Right cardiac atrium (tissue), 5 donors: ENCODE measurements around the gene DISP2. TPM values are rescaled to one million over a fixed set of nuclear protein-coding genes. Genes with fewer than 3 reads are reported as not detected.

Source experiments
- ATAC-seq, 2 donors: fragments of 200-7000 bp; cut with Tn5 transposase; one replicate each; pipeline versions ENCODE4 v1.8.0 to v1.9.1; 2020; ENCODE audit warnings: moderate library complexity in 2 of 2, mild to moderate bottlenecking in 1 of 2
- DNase-seq, 3 donors: peaks; one replicate each; pipeline ENCODE4 v3.0.0-alpha.2; 2020
- H3K27ac ChIP-seq: one replicate; pipeline ENCODE4 v1.5.1; 2013; ENCODE audit warnings: mild to moderate bottlenecking, low read length, control low read depth, moderate library complexity
- H3K27me3 ChIP-seq: one replicate; pipeline ENCODE4 v1.6.1; 2013; ENCODE audit not compliant: control insufficient read depth, insufficient read depth
- H3K4me1 ChIP-seq: one replicate; pipeline ENCODE4 v1.6.1; 2013; ENCODE audit warnings: low read length; ENCODE audit not compliant: control insufficient read depth, insufficient read depth
- H3K4me3 ChIP-seq: one replicate; pipeline ENCODE4 v1.5.1; 2013; ENCODE audit warnings: low read length, control low read depth
- H3K9me3 ChIP-seq: one replicate; pipeline ENCODE4 v1.6.1; 2013; ENCODE audit warnings: low read length; ENCODE audit not compliant: control insufficient read depth
- WGBS: extraction: QIAGEN DNeasy Blood & Tissue Kit; methylation state at CpG from one replicate; pipeline ENCODE4 v1.1.7; 2013; 5-methylcytosine and 5-hydroxymethylcytosine counted together
- intact Hi-C, 4 donors: fragments of 100-400 bp; cut with DNase I; formaldehyde crosslinking; loops; one replicate each; pipeline versions ENCODE4 v1.11.0 to v1.14.0; 2022 to 2023
- polyA plus RNA-seq: library from polyadenylated mRNA; stranded (reverse); fragments of 200-250 nt; gene quantifications from one replicate; pipeline ENCODE4 v1.2.3, GENCODE V29; 2013
- total RNA-seq, 4 donors: library from RNA; stranded (reverse); fragmentation: NEBNext Ultra II Directional; extraction: Animal tissue kit (Norgen Biotek cat#: 25700); gene quantifications; one replicate each; pipeline ENCODE4 v1.2.1, GENCODE V29; 2021
- donor health status: healthy with polysubstance abuse.
- donor health status: DM: no; HTN: yes; CAD: no.
- donor health status: DM: no; HTN: no; CAD: no.
- donor health status: DM: no; HTN: yes; CAD: no; lungs with severe emphysema.
- donor health status: DM: yes; HTN: yes; CAD: no.

The DISP2 gene
- total and polyA plus RNA-seq, 5 donors, result 0.85 to 4.6 (median 1.0) TPM

DNA sequence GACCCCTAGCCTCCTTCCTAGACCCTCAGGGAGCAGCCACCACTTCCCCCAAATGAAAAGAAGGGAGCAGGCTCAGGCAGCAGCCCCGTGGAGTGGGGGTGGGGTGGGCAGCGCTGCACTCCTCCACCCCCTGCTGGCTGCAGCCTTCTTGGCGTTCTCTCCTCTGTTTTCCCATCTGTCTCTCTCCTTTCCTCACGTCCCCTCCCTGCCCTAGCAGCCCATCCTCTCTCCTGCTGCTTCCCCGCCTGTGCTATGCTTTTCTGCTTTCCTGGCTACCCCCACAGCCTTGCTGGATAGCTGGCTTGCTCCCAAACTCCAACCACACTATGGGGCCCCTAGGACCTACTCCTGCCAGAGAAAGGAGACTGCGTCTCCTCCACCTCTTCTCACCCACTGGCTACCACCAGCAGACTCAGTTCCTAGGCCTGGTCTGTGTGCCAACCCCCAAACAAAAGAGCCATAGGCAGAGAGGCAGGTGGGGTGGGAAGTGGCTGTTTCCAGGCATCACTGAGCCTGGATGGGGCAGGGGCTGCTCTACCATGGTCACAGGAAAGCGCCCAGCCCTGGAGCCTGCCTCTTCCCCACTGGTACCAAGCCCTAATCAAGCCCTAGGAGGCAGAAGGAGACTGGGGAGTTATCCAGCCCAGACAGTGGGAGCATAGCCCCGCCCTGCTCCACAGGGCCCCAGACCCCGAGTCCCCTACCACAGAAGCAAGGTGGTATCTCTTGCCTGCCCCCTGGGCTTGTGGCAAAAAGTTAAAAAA is 3.4 kb upstream of the DISP2 start:
- no peaks in the 10 kb centered on the region for H3K27me3 ChIP-seq
- ATAC-seq (peak in 1 of 2 donors; percentile 10), DNase-seq (peak in 1 of 3 donors; percentile 65)
- intact Hi-C loops, result loop anchor here in 1 of 4 donors (5.0 kb wide), 1 partner anchor 32 kb away; the partner anchor contains the start of gene INAFM2
- H3K27ac ChIP-seq, result no peak overlapping the region
- H3K9me3 ChIP-seq, result no peaks in the 10 kb centered on the region
- no peak overlapping the region for H3K4me3 ChIP-seq
- 40% methylated on average over 9 of the region's 9 CpGs for WGBS
- no peaks in the 10 kb centered on the region for H3K4me1 ChIP-seq

DNA sequence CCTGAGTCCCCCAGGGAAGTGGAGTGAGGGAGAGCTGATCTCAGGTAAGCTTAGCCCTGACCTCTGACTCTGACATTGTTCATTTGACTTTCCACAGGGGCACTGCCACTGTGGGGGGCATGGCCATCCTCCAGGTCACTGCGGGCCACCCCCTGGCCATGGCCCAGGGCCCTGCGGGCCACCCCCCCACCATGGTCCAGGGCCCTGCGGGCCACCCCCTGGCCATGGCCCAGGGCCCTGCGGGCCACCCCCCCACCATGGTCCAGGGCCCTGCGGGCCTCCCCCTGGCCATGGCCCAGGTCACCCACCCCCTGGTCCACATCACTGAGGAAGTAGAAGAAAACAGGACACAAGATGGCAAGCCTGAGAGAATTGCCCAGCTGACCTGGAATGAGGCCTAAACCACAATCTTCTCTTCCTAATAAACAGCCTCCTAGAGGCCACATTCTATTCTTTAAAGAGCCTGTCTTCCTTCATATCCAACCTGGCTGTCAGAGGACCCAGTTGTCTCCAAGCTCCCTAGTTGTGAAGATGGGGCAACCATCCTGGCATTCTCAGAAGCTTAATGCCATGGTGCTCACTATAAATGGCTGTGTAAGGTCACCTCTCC is 1.9 kb upstream of the DISP2 start:
- WGBS, result 91% methylated on average over 5 of the region's 5 CpGs
- intact Hi-C loops, result loop anchor here in 1 of 4 donors (5.0 kb wide), 1 partner anchor 34 kb away; the partner anchor contains the start of gene INAFM2
- no peak for DNase-seq

DNA sequence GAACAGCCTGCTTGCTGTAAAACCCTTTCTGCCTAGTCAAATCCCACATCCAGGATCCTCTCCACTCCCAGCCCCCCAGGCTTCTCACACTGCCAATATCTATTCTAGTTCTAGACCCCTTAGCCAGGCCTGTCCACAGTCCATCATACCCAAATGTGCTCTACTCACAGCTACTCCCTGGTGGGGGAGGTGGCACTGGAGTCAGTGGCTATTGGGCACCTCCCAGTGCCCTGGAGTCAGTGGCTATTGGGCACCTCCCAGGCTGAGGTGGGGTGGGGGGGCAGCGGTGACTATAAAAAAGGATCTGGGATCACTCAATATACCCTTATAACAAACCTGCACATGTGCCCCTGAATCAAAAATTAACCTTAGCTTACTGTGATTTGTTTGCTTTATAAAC is 773 bp upstream of the DISP2 start:
- ATAC-seq (no peak), DNase-seq (no peak)
- Histone ChIP-seq H3K27me3 (no peaks in the 10 kb centered on the region), H3K27ac (no peak overlapping the region), H3K4me1 (no peaks in the 10 kb centered on the region), H3K4me3 (no peak overlapping the region), H3K9me3 (no peaks in the 10 kb centered on the region)
- intact Hi-C loops, result loop anchor here in 1 of 4 donors (5.0 kb wide), 1 partner anchor 35 kb away; the partner anchor contains the start of gene INAFM2
- 90% methylated on average over 1 of the region's 1 CpG for WGBS

More for the DNA sequence above, 1.9 kb upstream of the DISP2 start:
- Histone ChIP-seq H3K4me1 (no peaks in the 10 kb centered on the region), H3K27me3 (no peaks in the 10 kb centered on the region), H3K9me3 (no peaks in the 10 kb centered on the region), H3K27ac (no peak overlapping the region), H3K4me3 (no peak overlapping the region)
- no peak for ATAC-seq

DNA sequence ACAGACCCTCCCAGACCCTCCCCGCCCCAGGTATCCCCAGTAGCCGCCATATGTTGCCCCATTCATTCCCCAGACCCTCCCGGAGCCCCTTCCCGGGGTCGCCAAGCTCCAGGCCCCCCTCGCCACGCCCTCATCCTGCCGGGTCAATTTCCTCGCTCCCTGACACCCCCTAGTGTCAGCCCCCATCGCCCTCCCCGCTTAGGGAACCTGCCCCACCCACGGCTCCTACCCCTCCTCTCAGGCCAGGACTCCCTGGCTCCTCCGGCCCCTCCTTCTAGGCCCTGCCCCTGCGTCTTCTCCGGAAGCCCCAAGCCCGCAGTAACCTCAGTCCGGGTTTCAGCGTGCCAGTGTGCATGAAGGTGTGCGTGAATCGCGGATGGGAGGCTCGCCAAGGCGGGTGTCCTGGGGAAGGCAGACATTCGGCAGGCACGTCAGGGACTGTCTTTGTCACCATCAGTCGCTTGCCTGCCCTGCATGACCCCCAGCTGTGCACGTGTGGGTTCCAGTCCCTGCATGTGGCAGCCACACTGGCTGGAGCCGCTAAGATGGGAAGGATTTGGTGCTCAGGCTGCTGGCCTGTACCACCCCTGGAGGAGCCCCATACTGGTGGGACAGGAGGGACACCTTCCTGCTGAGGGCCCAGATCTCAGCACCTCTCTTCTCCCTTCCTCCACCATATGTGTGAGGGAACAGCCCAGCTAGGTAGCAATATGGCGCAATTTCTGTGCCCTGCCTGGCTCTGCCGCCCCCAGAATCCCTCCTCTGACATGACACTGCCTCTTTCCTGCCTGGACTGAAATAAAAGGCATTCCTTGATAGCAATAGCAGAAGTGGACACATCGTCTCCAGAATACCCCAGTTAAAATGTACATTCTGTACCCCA is 693 bp downstream of the DISP2 start:
- Histone ChIP-seq H3K4me1 (no peaks in the 10 kb centered on the region), H3K4me3 (peak overlapping the region; percentile 53), H3K27me3 (no peaks in the 10 kb centered on the region), H3K27ac (no peak overlapping the region), H3K9me3 (no peaks in the 10 kb centered on the region)
- ATAC-seq, result peak; percentile 23
- DNase-seq, result peak; percentile 38 to 75 (median 75)
- intact Hi-C loops, result loop anchor here in 1 of 4 donors (5.0 kb wide), 1 partner anchor 36 kb away; the partner anchor contains the start of gene INAFM2
- 10% methylated on average over 31 of the region's 31 CpGs for WGBS

DNA sequence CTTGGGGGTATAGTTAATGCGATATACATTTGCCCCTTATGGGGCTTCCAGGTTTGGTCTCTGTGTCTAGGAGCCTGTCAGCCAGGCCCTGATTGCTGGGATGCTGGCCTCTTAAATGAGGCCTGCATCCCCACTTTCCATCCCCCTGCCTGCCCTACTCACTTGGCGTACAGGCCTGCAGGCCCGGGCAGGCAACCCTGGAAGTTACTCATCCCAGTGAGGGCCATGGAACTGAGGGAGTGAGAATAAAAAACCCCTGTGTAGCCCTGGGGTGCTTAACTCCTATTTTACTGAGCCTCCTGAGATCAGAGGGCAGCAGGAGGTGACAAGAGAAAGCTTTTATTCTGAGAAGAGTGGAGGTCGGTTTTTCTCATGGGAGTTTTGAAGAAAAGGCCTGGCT is 2.0 kb downstream of the DISP2 start:
- DNase-seq, result no peak
- 93% methylated on average over 4 of the region's 4 CpGs for whole genome bisulfite sequencing
- no peaks in the 10 kb centered on the region for H3K27me3 ChIP-seq
- H3K9me3 ChIP-seq, result no peaks in the 10 kb centered on the region
- no peaks in the 10 kb centered on the region for H3K4me1 ChIP-seq
- H3K4me3 ChIP-seq, result no peak overlapping the region
- intact Hi-C loops, result loop anchor here in 2 of 4 donors (10.0 kb wide), 2 partner anchors 55 to 65 kb away; no protein-coding TSS in a partner anchor
- H3K27ac ChIP-seq, result no peak overlapping the region
- no peak for ATAC-seq

DNA sequence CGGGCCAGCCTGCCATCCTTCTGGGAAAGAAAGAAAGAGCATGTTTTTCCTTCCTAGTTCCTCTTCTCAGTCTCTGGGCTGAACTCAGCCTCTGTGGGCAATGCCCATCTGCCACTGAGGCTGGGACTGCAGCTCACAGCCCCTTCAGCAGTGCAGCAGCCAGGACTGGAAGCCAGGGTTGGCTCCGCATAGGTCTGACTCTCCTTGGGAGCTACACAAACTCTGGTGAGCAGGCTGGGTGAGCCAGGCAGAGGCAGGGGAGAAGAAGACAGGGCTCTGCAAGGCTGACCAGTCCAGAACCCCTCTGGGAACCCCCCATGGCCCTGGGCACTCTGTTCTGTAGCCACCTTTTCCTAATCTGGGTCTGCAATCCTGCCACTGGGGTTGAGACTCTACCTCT is 3.6 kb downstream of the DISP2 start:
- Histone ChIP-seq H3K9me3 (no peaks in the 10 kb centered on the region), H3K4me1 (peaks cover 8% of the 10 kb centered on the region), H3K27ac (no peak overlapping the region), H3K4me3 (no peak overlapping the region), H3K27me3 (no peaks in the 10 kb centered on the region)
- no peak for ATAC-seq
- DNase-seq, result no peak
- intact Hi-C loops, result loop anchor here in 2 of 4 donors (10.0 kb wide), 2 partner anchors 53 to 63 kb away; no protein-coding TSS in a partner anchor
- WGBS, result 94% methylated on average over 2 of the region's 2 CpGs

- Histone ChIP-seq H3K4me3 (no peak overlapping the region), H3K4me1 (peaks cover 15% of the 10 kb centered on the region), H3K9me3 (no peaks in the 10 kb centered on the region), H3K27ac (no peak overlapping the region), H3K27me3 (no peaks in the 10 kb centered on the region)
- no peak for ATAC-seq
- intact Hi-C loops, result loop anchor here in 2 of 4 donors (10.0 kb wide), 2 partner anchors 51 to 61 kb away; no protein-coding TSS in a partner anchor
- 87% methylated on average over 8 of the region's 8 CpGs for WGBS
- DNase-seq, result no peak
Measured at GRCh38 chr15:40363611-40364010, 5.6 kb downstream of the DISP2 start.

DNA sequence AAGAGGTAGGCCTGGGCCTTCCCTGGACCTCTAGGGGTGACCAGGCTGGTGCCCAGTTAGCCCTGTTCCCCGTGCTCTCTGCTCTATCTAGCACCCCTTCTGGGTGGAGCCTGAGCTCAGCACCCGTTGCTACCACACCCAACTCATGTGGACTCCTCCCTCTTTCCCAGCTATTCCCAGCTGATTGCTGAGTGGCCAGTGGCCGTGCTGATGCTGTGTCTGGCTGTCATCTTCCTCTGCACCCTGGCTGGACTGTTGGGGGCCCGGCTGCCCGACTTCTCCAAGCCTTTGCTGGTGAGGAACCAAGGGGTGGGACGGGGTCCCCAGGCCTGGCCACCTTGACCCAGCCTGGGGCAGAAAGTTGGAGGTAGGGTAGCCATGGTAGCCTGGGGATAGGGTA is 6.2 kb downstream of the DISP2 start:
- ATAC-seq (no peak), DNase-seq (no peak)
- H3K4me3 ChIP-seq, result no peak overlapping the region
- no peaks in the 10 kb centered on the region for H3K27me3 ChIP-seq
- H3K4me1 ChIP-seq, result peaks cover 15% of the 10 kb centered on the region
- H3K9me3 ChIP-seq, result no peaks in the 10 kb centered on the region
- whole genome bisulfite sequencing, result 76% methylated on average over 6 of the region's 6 CpGs
- no peak overlapping the region for H3K27ac ChIP-seq
- intact Hi-C loops, result loop anchor here in 2 of 4 donors (10.0 kb wide), 2 partner anchors 51 to 61 kb away; no protein-coding TSS in a partner anchor

GRCh38 chr15:40365016-40365415 is 7.0 kb downstream of the DISP2 start:
- H3K4me1 ChIP-seq, result peaks cover 15% of the 10 kb centered on the region
- no peak overlapping the region for H3K4me3 ChIP-seq
- H3K27ac ChIP-seq, result no peak overlapping the region
- intact Hi-C loops, result loop anchor here in 2 of 4 donors (10.0 kb wide), 2 partner anchors 50 to 60 kb away; no protein-coding TSS in a partner anchor
- ATAC-seq, result no peak
- WGBS, result 77% methylated on average over 5 of the region's 5 CpGs
- H3K27me3 ChIP-seq, result no peaks in the 10 kb centered on the region
- H3K9me3 ChIP-seq, result no peaks in the 10 kb centered on the region
- DNase-seq, result no peak

- Histone ChIP-seq H3K9me3 (no peaks in the 10 kb centered on the region), H3K27ac (peak overlapping the region; percentile 88), H3K4me3 (no peak overlapping the region), H3K4me1 (peaks cover 15% of the 10 kb centered on the region), H3K27me3 (no peaks in the 10 kb centered on the region)
- intact Hi-C loops, result loop anchor here in 2 of 4 donors (10.0 kb wide), 2 partner anchors 49 to 59 kb away; no protein-coding TSS in a partner anchor
- ATAC-seq, result no peak
- WGBS, result 65% methylated on average over 11 of the region's 11 CpGs
- no peak for DNase-seq
Measured at GRCh38 chr15:40365624-40366456, 7.8 kb downstream of the DISP2 start.
